Choroid plexus epithelial cell (primary cell): ENCODE results near the gene TBC1D22A.

Experiments used
- DNase-seq: peaks from one replicate; pipeline ENCODE4 v3.0.0-alpha.2; 2010; ENCODE audit warnings: low read depth
- H3K4me3 ChIP-seq: 2 replicates; pipeline ENCODE4 v1.5.1; 2011; ENCODE audit warnings: low read depth, mild to moderate bottlenecking, control low read depth, low read length, moderate library complexity
- CTCF ChIP-seq: conservative IDR thresholded peaks from 2 replicates; pipeline ENCODE4 v1.5.1; 2011; ENCODE audit warnings: low read depth, mild to moderate bottlenecking, control low read depth, inconsistent platforms, low read length, moderate library complexity

The TBC1D22A gene

GRCh38 chr22:47075568-47075967 lies 313.1 kb downstream of the TBC1D22A start:
- no peak for TF ChIP-seq CTCF
- no peak overlapping the region for H3K4me3 ChIP-seq
- no peak for DNase-seq

GRCh38 chr22:47076758-47077157 lies 314.3 kb downstream of the TBC1D22A start:
- TF ChIP-seq CTCF = no peak
- no peak overlapping the region for H3K4me3 ChIP-seq
- DNase-seq = no peak

- TF ChIP-seq CTCF = no peak
- H3K4me3 ChIP-seq = no peak overlapping the region
- DNase-seq = no peak
Observed at GRCh38 chr22:47080100-47080499, 317.6 kb downstream of the TBC1D22A start.

- no peak for TF ChIP-seq CTCF
- no peak overlapping the region for H3K4me3 ChIP-seq
- no peak for DNase-seq
Observed at GRCh38 chr22:47082505-47082904, 320.1 kb downstream of the TBC1D22A start.

- no peak for TF ChIP-seq CTCF
- no peak overlapping the region for H3K4me3 ChIP-seq
- DNase-seq = no peak
Observed at GRCh38 chr22:47083379-47083986, 321.0 kb downstream of the TBC1D22A start.

- H3K4me3 ChIP-seq = no peak overlapping the region
- DNase-seq = no peak
- no peak for TF ChIP-seq CTCF
Observed at GRCh38 chr22:47084226-47084625, 321.8 kb downstream of the TBC1D22A start.

- no peak for DNase-seq
- H3K4me3 ChIP-seq = no peak overlapping the region
- TF ChIP-seq CTCF = no peak
Observed at GRCh38 chr22:47086596-47087248, 324.3 kb downstream of the TBC1D22A start.
